Stimulated activated CD4-positive, alpha-beta T cell treated with anti-CD3 and anti-CD28 coated beads, Interleukin-2, amount 100 ng/mL, for 4 hours (primary cell): ENCODE results near the gene ADAT1.
"Not testable (repeated sequence)": the region's sequence is repeated elsewhere in the genome, so short reads cannot be mapped to it uniquely, and the experiment has no call there.

Experiments
- DNase-seq: peaks from one replicate; pipeline ENCODE4 v3.0.0-alpha.2; 2020; ENCODE audit warnings: low read depth

The ADAT1 gene

DNA sequence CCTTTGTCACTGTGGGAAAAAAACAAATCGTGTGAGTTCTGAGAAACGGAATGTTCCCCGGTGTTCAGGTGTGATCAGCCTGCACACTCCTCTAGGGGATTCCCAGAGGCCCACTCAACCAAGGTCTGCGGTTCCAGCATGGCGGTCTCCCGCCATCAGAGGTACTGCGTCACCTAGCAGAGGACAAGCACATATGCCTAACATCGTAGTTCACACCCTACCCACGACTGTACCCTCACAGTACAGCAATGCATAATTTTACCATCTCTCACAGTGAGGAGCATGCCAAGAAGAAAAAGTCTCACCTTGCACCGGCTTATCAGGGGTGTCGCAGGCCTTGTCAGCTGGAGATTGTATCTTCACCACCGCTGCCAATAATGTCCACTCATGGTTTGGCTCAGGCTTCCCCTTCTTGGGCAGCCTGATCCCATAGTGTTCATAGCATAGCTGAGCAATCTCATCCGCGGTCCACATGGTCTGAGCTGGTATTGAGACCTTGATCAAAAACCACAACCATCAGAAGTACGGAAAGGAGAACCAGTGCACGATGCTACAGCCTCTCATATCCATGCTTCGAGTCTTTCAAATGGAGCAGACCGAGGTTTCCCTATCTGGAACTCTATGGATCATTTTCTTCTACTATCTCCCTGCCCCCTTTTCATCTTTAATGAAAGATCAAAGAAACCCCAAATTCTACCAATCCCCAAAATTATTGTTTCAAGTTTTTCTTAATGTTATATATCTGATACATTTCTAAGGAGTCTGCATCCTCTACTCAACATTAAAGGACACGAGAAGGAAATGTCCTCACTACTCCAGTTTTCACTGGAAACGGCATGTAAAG is 2.5 kb downstream of the ADAT1 start:
- no peak for DNase-seq

DNA sequence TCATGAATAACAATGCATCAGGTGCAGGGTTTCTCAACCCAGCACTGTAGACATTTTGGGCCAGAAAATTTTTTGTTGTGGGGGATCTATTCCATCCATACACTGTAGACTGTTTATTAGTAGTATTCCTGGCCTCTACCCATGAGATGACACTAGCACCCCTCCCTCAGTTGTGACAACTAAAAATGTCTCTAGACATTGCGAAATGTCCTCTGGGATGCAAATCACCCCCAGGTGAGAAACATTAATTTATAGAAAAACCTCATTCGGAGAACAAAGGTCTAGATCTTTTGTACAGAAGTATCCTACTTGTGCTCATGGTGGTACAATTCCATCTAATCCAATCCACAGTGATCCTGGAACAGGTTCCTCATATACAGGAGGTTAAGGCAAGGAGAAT is 4.3 kb downstream of the ADAT1 start:
- no peak for DNase-seq

DNA sequence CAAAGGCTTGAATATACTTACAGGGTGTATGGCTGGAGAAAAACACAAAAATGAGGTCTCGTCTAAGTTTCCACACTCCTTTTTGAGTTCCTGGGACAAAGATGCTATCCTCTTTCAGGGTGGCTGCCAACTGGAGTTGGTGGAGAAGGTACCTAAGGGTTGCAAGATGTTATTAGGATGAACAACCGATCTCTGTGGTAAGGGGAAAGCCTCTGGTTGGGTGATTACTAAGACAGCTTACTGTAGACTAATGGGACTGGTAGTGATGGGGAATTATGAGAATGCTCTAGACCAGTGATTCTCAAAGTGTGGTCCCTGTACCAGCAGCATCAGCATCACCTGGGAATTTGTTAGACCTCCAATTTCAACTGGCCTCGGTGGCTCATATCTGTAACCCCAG is 6.0 kb downstream of the ADAT1 start:
- no peak for DNase-seq

DNA sequence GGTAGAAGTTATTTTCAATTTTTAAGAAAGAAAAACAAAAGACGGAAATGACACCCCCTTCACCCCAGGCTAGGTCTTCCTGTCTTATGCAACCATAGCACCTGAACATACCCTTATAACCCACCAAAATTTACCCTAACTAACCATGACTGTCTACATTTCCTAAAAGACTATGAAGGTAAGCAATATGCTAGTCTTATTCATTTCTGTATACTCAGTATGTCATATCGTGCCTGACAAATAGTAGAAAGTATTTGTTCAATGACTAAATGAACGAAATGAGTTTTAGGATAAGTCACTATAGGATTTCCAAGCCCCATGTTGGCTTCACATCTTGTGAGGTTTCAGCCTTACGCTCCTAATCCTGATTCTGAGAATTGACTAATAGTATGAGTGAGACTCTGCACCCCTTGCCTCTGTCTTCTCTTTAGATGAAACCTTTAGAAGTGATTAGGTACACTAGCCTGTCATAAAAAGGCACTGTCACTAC is 6.5 kb downstream of the ADAT1 start:
- DNase-seq: no peak

DNA sequence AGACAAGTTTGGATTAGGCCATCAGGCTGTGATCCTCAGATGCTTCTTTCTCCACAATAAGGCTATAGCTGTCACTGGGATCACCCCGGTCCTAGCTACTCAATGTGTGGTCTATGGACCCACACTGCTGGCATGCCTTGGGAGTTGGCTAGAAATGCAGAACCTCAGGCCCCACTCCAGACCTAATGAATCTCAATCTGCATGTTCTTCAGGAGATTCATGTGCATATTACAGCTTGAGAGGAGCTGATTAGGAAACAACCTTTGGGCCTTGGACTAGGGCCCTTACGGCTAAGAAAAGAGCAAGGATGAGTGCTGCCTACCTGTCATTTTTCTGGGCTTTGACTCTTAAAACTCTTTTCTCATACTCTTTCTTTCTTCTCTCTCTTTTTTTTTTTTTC is 7.5 kb downstream of the ADAT1 start:
- DNase-seq: no peak

DNA sequence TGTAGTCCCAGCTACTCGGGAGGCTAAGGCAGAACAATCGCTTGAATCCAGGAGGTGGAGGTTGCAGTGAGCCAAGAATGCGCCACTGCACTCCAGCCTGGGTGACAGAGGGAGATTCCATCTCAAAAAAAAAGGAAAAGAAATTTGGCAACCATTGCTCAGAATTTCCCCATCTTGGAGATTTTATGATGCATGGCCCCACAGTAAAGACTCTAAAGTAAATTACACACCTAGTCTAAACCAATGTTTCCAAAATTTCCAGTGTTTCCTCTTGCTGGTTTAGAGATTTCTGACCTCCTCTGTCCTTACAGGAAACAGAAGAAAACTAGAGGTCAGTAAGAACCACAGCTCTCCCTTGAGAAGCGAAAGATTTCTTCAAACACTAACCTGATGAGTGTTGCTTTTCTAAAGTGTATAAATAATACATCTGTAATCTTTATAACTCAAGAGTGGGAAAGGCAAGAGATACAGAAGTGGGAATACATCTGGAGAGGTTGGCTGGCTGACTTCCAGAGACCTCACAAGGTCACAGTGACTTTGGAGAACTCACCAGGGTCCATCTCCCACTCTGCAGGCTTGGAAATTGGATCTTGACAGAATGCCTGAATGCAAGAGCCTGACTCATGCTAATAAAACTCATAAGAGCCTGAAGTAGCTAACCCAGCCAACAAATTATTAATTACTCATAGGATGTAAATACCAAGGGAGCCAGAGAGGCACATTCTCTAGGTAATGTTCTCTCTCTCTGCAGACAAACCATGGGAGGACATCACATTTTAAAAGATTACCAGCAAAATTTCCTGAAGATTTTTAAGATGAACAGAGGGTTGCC is 8.8 kb downstream of the ADAT1 start:
- DNase-seq: no peak

DNA sequence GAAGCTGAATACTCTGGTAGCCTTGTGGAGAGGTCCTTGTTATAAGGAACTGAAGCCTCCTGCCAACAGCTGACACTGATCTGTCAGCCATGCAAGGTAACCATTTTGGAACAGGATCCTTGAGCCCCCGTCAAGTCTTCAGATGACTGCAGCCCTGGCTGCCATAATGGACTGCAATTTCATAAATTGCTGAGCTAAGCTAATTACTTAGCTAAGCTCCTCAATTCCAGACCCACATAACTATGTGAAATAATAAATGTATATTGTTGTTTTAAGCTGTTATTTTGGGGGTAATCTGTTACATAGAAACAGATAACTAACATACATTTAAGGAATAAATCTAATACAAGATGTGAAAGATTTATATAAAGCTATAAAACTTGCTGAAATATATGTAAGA is 16.6 kb downstream of the ADAT1 start:
- no peak for DNase-seq

DNA sequence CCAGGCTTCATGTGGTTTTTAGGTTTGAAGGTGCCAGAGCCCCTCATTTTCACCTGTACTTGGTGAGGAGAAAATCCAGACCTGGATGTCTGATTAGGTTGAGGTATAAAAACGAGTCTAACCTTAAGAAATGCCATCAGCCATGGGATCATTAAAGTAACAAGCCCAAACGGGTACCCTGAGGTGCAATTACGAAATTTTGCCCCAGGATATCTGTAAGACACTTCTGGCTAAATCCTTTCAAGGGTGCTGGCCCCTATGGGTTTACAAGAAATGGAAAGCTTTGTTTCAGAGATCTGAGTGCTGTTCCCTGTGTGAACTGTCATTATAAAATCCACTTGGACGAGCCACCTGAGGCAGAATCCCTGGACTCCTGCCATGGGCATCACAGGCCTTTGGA is 19.8 kb downstream of the ADAT1 start:
- DNase-seq: no peak

DNA sequence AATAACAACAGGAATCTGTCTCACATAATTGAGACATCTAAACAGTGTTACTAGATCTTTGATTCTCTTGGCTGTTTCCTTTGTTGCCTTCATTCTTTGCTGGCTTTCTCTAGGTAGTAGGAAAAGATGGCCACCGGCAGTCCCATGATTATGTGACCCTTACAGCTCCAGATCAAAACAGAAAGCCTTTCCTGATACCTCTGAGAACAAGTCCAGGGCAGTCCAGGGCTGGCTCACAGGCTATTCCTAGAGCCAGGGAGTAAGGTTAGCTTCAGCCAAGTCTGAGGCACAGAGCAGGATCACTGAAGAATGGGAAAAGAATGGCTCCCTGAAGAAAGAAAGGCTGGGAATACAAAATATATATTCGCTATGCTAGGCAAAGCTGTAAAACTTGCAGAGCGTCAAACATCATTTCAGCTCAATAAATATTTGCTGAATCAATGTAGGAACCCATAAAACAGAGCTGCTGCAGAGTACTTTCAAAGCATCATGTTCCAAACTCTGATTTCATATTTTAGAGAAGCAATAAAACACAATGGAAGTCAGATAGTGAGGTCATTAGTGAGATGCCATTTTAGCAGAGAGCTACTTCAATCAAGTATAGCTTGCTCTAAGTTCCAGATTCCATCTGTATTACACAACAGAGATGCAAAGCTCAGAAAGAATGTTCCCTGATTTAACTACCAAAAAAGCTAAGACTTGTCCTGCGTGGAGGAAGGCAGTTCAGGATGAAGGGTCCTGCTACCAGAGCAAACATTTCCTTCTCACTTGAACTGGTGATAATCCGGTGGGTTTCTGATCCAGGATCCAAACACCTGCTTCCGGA is 23.4 kb downstream of the ADAT1 start:
- DNase-seq: no peak

DNA sequence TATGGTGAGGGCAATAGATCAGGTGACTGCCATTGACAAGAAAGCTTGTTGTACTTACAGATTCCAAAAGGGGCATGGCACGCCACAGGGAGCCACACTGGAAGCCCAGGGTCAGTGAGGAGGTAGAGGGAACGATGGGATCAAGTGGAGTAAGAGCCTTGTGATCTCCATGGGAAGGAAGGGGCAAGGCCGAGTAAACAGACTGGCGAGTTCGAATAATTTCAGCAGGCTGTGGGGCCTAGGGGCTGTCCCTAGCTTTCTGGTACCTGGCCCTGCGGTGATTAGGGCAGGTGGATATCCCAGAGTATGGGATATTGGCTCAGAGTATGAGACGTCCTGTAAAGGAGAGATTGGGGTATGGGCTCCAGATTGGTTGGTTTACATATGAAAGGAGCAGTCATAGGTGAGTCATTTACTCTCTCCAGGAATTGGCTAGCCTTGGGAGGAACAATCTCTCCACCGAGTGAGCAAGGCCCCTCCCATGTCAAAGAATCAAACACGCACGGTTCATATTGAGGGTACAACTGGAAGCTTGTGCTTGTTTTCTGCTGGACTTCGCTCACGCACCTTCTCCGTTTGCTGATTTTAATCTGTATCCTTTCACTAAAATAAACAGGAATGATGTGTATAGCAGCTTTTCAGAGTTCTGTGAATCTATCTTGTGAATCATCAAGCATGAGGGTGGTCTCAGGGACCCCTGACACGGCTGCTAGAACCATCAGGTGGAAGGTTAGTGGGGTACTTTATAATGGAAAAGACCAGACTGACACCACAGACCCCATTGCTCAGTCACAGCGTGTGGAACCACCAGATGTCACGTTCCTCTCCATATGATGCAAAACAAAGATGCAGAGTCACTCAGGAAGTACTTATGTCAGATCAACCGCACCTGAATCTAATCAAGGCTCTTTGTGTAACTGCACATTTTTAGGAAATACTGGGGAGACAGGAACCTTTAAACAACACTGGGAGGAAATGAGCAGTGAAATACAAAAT is 29.0 kb downstream of the ADAT1 start:
- DNase-seq: no peak

DNA sequence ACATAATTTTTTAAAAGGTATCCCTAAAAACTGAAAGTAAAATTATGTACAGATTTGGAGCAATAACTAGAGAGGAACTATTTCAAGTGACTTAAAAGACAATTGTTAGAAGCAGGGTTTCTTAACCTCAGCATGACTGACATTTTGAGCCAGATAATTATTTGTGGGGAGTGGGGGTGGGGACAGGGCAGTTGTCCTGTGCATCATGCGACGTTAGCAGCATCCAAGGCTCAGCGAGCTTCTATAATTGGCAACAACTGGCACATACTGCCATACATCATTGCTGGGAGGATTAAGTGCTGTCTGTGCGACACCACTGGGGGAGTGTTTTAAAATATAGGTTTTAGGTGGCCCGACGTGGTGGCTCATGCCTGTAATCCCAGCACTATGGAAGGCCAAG is 29.8 kb downstream of the ADAT1 start:
- no peak for DNase-seq

DNA sequence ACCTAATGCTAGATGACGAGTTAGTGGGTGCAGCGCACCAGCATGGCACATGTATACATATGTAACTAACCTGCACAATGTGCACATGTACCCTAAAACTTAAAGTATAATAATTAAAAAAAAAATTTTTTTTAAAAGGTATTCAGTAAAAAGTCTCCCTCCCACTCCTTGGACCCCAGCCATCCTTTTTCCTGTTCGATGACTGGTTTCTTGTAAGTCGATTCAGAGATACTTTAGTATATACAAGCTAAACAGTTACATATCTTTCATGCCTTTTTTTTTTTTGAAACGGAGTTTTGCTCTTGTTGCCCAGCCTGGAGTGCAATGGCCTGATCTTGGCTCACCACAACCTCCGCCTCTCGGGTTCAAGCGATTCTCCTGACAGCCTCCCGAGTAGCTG is 31.2 kb downstream of the ADAT1 start:
- DNase-seq: not testable (repeated sequence)

DNA sequence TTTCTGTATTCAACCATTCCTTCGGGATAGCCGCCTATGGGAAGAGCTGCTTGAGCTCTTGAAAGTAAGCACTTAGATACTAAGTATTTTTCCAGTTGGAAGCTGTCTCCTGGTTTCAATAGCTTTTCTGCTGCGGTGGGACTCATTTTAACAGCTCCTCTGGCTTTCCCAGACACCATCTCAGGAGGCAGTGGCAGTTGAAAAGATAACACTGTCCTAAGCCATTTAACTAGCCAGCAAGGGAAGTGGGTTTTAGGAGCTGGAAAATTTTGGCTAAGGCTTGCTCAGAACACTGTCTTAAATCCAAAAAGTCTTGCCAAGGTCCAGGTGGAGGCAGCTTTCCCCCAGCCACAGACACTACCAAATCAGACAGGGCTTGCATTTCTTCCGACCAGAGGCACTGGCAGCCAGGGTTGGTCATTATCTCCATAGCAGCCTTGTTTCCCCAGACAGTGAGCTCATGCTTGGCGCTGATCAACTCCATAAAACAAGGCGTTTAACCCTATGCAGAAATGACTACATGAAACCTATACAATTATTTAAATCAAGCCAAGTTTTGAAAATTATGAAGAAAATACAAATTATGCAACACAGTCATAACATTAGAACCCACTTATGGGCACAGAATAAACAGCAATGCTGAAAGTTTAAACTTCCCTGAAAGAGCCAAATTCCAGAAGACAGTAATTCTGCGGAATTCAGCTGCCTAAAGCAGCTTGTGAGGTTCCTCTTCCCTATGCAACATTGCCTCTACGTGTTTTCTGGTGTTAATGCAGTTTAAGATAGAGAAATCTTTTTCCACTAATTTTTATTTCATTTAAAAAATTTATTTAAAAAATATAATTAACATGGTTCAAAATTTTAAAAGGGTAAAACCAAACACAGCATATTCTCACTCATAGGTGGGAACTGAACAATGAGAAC is 31.9 kb downstream of the ADAT1 start:
- no peak for DNase-seq

DNA sequence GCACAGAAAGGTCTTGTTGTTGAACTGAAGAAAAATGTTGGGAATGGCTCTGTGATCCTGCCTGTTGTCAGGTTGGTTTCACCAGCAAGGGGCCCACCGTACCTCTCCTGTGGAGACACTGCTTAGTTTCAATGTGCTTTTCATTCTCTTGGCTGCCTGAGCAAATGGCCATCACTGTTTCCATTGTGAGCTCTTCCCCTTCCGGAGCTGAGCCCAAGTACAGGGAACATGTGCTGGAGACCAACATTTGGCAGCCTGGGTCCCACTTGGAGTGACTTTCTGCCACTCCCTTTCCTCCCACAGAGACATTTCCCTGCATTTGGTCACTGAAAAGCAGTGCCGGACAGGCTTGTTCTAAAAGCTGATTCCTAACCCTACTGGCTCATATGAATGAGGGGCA is 33.8 kb downstream of the ADAT1 start:
- DNase-seq: no peak

DNA sequence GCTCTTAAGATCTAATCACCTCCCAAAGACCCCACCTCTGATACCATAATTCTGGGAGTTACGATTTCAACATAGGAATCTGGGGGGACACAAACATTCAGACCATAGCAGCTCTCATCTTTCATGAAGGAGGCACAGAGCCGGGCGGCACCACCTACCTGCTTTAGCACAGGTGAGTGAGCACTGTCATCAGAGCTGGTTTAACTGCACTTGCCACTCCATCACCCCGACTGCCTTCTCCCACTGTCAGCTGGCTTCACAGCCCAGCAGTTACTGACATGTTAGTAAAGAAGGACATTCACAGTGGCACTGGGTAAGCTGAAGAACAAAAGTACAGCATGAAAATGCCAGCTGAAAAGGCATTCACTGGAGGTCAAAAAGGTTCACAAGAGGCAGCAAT is 34.4 kb downstream of the ADAT1 start:
- no peak for DNase-seq

DNA sequence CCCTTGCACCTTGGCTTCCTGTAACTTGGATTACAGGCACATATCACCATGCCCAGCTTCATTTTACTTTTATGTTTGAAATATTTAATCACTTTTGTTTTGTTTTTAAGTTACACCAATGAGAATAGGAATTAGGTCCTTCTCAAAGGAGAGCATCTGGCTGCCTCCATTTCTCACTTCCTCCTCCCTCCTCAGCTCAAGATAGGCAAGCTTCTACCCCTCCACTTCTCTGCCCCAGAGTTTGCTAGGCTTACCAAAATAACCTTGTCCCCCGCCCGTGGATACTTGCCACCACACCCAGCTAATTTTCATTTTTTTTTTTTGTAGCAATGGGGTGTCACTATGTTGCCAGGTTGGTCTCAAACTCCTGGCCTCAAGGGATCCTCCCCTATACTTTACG is 39.0 kb downstream of the ADAT1 start:
- no peak for DNase-seq

DNA sequence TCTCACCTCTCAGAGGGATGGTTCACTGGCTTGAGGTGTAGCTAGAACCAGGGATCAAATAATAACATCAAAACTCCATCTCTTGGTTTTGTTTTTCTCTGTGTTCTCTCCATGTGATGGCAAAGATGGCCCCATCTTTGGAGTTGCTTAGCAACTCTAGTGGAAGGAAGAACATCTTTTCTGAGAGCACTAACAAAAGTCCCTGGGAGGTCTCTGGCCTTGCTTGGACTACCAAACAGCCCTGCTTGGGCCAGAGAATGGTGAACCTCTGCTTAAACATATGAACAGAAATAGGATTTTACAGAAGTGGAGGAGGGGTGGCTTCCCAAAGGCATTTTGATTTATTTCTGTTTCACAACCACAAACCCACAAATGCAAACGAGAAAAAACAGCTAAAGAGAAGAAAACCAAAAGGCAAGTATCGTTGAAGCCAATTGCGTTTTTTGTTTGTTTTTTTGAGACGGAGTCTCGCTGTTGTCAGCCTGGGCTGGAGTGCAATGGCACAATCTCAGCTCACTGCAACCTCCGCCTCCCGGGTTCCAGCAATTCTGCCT is 43.7 kb downstream of the ADAT1 start:
- no peak for DNase-seq

DNA sequence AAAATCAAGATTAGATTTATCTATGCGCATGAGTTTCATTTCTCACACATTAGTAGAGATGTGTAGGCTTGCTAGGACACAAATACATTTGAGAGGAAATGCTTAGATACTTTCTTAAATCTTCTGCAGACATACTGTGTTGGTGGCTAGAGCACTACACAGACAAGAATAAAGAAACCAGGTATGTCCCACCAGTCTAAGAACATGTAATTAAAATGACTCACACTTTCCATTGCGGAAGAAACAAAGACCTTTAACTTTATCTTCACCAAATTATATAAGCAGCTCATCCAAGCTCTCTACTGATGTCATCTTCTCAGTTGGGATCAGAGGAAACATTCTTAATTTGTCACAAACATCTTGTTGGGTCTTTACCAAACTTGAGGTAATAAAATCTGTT is 44.4 kb downstream of the ADAT1 start:
- no peak for DNase-seq

DNA sequence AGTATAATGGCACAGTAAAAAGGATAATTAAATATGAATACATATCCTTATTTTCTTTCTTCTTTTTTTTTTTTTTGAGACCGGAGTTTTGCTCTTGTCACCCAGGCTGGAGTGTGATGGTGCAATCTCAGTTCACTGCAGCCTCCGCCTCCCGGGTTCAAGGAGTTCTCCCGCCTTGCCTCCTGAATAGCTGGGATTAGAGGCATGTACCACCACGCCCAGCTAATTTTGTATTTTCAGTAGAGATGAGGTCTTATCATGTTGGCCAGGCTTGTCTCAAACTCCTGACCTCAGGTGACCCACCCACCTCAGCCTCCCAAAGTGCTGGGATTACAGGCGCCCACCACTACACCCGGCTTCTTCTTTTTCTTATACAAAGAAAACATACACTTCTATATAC is 44.9 kb downstream of the ADAT1 start:
- DNase-seq: no peak

DNA sequence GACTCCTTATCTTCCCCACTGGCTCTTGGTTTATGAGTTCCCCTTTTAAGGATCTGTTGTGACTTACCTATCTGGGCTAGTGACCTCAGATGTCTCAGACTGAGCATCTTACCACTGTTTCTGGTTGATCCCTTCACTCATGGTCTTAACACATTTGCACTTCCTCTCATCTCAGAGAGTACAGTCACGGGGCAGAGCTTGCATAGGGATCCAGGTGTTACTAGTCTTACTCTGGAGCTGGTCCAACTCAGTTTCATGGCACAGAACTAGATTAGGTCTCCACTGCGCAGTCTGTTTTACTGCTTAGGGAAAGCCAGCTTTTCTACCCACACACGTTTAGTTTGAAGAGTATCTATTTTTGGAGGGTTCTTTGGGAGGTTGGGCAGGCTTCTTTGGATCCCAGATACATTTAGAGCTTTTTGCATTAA is 46.7 kb downstream of the ADAT1 start:
- DNase-seq: no peak
